ENCODE data around the gene POLR1A. TPM values are rescaled to one million over a fixed set of nuclear protein-coding genes. Genes with fewer than 3 reads are reported as not detected.

The POLR1A gene
- total RNA-seq, 6 donors from 2014 or later: 12.0 to 25.8 (median 22.1) TPM

DNA sequence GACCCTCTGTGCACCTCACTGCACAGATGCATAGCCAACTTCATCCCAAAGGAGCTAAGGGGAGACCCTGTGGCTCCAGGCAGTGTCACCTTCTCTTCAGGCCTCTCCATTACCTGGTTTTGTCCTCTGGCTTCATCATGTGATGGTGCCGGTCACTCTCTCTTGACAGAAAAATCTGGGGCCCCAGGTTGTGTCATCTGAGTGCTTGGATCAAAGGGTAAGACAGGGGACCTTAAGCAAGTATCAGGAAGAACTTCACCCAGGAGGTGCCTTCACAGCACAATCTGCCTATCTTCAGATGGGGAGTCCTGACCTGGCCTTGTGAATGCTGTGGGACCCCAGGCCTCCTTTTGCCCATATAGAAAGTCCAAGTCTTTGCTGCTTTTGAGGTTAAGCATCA, 104.4 kb downstream of the POLR1A start:
- Histone ChIP-seq H3K9me3 (peaks cover 0 to 13% (median 4%) of the 10 kb centered on the region in 4 donors), H3K27me3 (no peaks in the 10 kb centered on the region), H3K27ac (no peak overlapping the region), H3K36me3 (no peaks in the 10 kb centered on the region), H3K4me1 (peaks cover 37 to 43% (median 38%) of the 10 kb centered on the region in 4 donors), H3K4me3 (no peak overlapping the region)
- ATAC-seq (ENCODE audit: low FRiP score in 2 of 2) (no peak), DNase-seq (peak in 1 of 2 donors; percentile 5)
- TF ChIP-seq, protein P1, sequence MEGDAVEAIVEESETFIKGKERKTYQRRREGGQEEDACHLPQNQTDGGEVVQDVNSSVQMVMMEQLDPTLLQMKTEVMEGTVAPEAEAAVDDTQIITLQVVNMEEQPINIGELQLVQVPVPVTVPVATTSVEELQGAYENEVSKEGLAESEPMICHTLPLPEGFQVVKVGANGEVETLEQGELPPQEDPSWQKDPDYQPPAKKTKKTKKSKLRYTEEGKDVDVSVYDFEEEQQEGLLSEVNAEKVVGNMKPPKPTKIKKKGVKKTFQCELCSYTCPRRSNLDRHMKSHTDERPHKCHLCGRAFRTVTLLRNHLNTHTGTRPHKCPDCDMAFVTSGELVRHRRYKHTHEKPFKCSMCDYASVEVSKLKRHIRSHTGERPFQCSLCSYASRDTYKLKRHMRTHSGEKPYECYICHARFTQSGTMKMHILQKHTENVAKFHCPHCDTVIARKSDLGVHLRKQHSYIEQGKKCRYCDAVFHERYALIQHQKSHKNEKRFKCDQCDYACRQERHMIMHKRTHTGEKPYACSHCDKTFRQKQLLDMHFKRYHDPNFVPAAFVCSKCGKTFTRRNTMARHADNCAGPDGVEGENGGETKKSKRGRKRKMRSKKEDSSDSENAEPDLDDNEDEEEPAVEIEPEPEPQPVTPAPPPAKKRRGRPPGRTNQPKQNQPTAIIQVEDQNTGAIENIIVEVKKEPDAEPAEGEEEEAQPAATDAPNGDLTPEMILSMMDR (IDR thresholded peaks at IDR 0.05): no peak
- TF ChIP-seq POLR2AphosphoS5 (IDR thresholded peaks at IDR 0.05) (no peak), POLR2A (IDR thresholded peaks at IDR 0.05) (no peak), EP300 (IDR thresholded peaks at IDR 0.05) (no peak)
- WGBS, 2 donors: 100% methylated on average over 1 of the region's 1 CpG; no CpG with 5 or more reads in 1 of the 2 donors

DNA sequence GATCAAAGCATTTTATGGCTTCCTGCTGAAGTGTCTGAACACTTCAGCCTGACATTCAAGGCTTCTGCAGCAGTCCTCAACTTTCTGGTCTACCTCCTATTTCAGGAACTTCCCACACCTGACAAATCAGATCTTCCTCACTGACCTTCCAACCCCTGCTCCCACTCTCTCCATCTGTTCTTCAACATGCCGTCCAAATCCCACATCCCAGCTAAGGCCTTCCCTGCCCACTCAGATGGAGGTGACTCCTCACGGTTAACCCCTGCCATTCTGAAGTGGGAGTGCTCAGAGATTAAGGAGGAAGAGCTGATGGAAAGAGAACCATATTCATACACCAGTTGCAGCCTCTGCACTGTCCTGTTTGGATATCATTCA, 104.8 kb downstream of the POLR1A start:
- H3K4me1 ChIP-seq: peaks cover 39 to 47% (median 41%) of the 10 kb centered on the region in 4 donors
- peak in 1 of 2 donors; percentile 8 for DNase-seq

DNA sequence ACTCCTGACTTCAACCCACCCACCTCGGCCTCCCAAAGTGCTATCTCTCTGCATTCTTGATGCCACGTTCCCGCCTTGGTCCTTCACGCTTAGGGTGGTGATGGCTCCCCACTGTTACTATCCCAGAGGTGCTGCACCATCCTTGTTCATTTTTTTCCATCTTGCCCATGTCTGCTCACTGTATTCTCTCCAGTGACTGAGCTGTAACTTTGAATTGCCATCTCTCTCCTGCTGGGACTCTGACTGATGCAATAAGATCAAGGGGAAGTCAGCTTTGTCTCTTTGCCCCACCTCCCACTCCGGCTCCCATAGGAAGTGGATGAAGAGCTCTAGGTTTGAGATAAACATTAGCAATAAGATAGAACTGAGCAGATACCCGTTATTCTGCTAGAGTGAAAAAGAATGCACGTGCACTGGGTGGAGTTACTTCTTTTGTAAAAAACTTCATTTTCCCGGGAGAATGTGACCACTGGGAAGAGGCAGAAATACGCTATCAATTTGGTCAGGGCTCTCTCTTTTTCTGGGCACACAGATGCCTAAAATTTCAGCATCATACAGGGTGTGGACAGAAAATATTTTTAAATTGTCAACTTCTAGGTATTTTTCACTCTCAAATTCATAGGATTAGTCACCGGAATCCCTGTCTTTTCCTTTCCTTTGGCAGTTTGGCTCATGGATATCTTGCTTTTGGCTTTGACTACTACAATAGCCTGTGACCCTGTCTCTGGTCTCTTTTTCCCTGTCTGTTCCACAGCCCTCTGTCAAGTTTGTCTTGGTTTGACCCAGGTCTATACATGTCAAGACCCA, 105.4 kb downstream of the POLR1A start:
- Histone ChIP-seq H3K4me3 (no peak overlapping the region), H3K27me3 (no peaks in the 10 kb centered on the region), H3K27ac (peak overlapping the region; percentile 76 to 88 (median 84)), H3K9me3 (peaks cover 0 to 5% (median 0%) of the 10 kb centered on the region in 4 donors), H3K36me3 (no peaks in the 10 kb centered on the region), H3K4me1 (peaks cover 39 to 53% (median 45%) of the 10 kb centered on the region in 4 donors)
- no peak for DNase-seq
- TF ChIP-seq POLR2AphosphoS5 (IDR thresholded peaks at IDR 0.05) (no peak), POLR2A (IDR thresholded peaks at IDR 0.05) (no peak), EP300 (IDR thresholded peaks at IDR 0.05) (no peak)
- TF ChIP-seq, protein P1 (IDR thresholded peaks at IDR 0.05): no peak
- WGBS, 2 donors: 62 to 74% methylated on average over 10 of the region's 10 CpGs
- ATAC-seq (ENCODE audit: low FRiP score in 2 of 2): peak in 1 of 2 donors; percentile 10

More for the DNA sequence above, 104.8 kb downstream of the POLR1A start:
- H3K36me3 ChIP-seq: no peaks in the 10 kb centered on the region
- peak overlapping the region in 1 of 4 donors; percentile 88 for H3K27ac ChIP-seq
- no peak overlapping the region for H3K4me3 ChIP-seq
- H3K9me3 ChIP-seq: peaks cover 0 to 11% (median 2%) of the 10 kb centered on the region in 4 donors
- WGBS, 2 donors: 61 to 86% methylated on average over 2 of the region's 2 CpGs
- ATAC-seq (ENCODE audit: low FRiP score in 2 of 2): no peak
- TF ChIP-seq POLR2A (IDR thresholded peaks at IDR 0.05) (no peak), POLR2AphosphoS5 (IDR thresholded peaks at IDR 0.05) (no peak), EP300 (IDR thresholded peaks at IDR 0.05) (no peak)
- TF ChIP-seq, protein P1 (IDR thresholded peaks at IDR 0.05): no peak
- H3K27me3 ChIP-seq: no peaks in the 10 kb centered on the region

DNA sequence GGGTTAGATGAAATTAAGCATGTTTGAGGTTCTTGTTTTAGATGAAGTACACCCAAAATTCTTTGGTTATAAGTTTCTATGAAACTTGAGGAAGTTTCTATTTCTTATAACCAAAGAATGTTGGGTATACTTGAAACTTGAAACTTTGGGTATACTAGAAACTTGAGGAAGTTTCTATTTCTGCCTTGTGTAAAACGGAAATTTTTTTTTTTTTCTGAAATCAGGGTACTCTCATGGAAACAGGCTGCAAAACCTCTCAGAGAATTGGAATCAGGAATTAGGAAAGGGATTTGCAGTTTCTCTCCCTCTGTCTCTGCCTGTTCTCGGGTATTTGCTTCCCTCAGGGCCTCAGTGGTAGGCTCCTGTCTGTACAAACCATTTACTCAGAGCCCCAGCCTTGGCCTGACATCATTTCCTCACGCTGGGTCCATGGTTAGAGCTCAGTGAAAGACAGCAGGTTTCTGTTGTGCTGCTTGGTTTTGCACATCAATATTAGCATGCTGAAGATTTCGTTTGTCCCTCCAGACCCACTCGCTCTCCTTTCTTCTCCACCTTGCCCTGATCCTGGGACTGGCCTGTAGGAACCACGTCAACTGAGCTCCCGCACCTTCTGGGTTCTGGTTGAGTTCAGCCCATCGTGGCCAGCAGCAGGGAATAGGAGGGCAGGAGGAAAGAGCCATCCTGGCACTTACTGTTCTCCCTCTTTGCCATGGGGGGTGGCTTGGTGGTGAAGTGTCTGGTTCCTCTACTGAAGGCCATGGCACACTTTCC, 106.4 kb downstream of the POLR1A start:
- Histone ChIP-seq H3K36me3 (no peaks in the 10 kb centered on the region), H3K4me3 (no peak overlapping the region), H3K4me1 (peaks cover 46 to 63% (median 52%) of the 10 kb centered on the region in 4 donors), H3K27ac (peak overlapping the region; percentile 76 to 88 (median 84)), H3K27me3 (no peaks in the 10 kb centered on the region), H3K9me3 (no peaks in the 10 kb centered on the region)
- peak in 1 of 2 donors; percentile 57 for ATAC-seq (ENCODE audit: low FRiP score in 2 of 2)
- DNase-seq: no peak
- WGBS, 2 donors: 56 to 60% methylated on average over 8 of the region's 8 CpGs
- no peak for TF ChIP-seq POLR2AphosphoS5 (IDR thresholded peaks at IDR 0.05)
- TF ChIP-seq, protein P1 (IDR thresholded peaks at IDR 0.05): no peak
- no peak for TF ChIP-seq POLR2A (IDR thresholded peaks at IDR 0.05)
- no peak for TF ChIP-seq EP300 (IDR thresholded peaks at IDR 0.05)

Data from upper lobe of left lung (tissue), 6 donors.